HL-60 (cell line): ENCODE data around the gene ADAMTS15.

Experiments used
- DNase-seq, 2 experiments: peaks; one replicate each; pipeline ENCODE4 v3.0.0-alpha.2; 2010 to 2020; ENCODE audit warnings: low read depth in 1 of 2, low spot score in 1 of 2
- H3K27ac ChIP-seq: fragments of 250-450 bp; sonication (Bioruptor Pico); replicated peaks from 2 replicates; pipeline ENCODE4 v1.5.1; 2020; ENCODE audit warnings: mild to moderate bottlenecking, moderate library complexity
- H3K27me3 ChIP-seq: fragments of 250-450 bp; sonication (Bioruptor Pico); 2 replicates; pipeline ENCODE4 v1.5.1; 2021; ENCODE audit warnings: mild to moderate bottlenecking, moderate library complexity; ENCODE audit not compliant: insufficient read depth, poor library complexity, severe bottlenecking
- H3K4me3 ChIP-seq: replicated peaks from 2 replicates; pipeline ENCODE4 v1.5.1; 2011; ENCODE audit warnings: mild to moderate bottlenecking, control low read depth, low read length; ENCODE audit not compliant: insufficient read depth
- GABPA ChIP-seq: IDR thresholded peaks from 2 replicates; pipeline ENCODE4 v1.6.1; 2012; ENCODE audit warnings: low read depth
- POLR2AphosphoS5 ChIP-seq: IDR thresholded peaks from 2 replicates; pipeline ENCODE4 v1.6.1; 2012; ENCODE audit warnings: low read depth
- REST ChIP-seq: IDR thresholded peaks from 2 replicates; pipeline ENCODE4 v1.6.1; 2012; ENCODE audit warnings: low read depth; ENCODE audit not compliant: insufficient replicate concordance
- SPI1 ChIP-seq: IDR thresholded peaks from 2 replicates; pipeline ENCODE4 v1.6.1; 2012; ENCODE audit warnings: low read depth, mild to moderate bottlenecking, borderline replicate concordance
- TF ChIP-seq, protein P1 (sequence below): IDR thresholded peaks from one replicate; pipeline ENCODE4 v1.5.1; 2011; ENCODE audit warnings: low read length, control low read depth, inconsistent platforms; ENCODE audit not compliant: insufficient read depth

The ADAMTS15 gene

GRCh38 chr11:130458410-130458729 lies 9.9 kb downstream of the ADAMTS15 start:
- no peak for TF ChIP-seq REST
- no peak for TF ChIP-seq POLR2AphosphoS5
- TF ChIP-seq SPI1 = no peak
- TF ChIP-seq GABPA = no peak
- TF ChIP-seq, protein P1, sequence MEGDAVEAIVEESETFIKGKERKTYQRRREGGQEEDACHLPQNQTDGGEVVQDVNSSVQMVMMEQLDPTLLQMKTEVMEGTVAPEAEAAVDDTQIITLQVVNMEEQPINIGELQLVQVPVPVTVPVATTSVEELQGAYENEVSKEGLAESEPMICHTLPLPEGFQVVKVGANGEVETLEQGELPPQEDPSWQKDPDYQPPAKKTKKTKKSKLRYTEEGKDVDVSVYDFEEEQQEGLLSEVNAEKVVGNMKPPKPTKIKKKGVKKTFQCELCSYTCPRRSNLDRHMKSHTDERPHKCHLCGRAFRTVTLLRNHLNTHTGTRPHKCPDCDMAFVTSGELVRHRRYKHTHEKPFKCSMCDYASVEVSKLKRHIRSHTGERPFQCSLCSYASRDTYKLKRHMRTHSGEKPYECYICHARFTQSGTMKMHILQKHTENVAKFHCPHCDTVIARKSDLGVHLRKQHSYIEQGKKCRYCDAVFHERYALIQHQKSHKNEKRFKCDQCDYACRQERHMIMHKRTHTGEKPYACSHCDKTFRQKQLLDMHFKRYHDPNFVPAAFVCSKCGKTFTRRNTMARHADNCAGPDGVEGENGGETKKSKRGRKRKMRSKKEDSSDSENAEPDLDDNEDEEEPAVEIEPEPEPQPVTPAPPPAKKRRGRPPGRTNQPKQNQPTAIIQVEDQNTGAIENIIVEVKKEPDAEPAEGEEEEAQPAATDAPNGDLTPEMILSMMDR = no peak
- DNase-seq = no peak

GRCh38 chr11:130459521-130459920 lies 11.1 kb downstream of the ADAMTS15 start:
- no peak overlapping the region for H3K4me3 ChIP-seq
- DNase-seq = no peak
- H3K27ac ChIP-seq = no peak overlapping the region
- peaks cover 1% of the 10 kb centered on the region for H3K27me3 ChIP-seq
- no peak for TF ChIP-seq SPI1
- TF ChIP-seq REST = no peak
- no peak for TF ChIP-seq POLR2AphosphoS5
- TF ChIP-seq GABPA = no peak
- TF ChIP-seq, protein P1 = no peak

More at GRCh38 chr11:130458410-130458729, 9.9 kb downstream of the ADAMTS15 start:
- no peaks in the 10 kb centered on the region for H3K27me3 ChIP-seq
- H3K27ac ChIP-seq = no peak overlapping the region
- no peak overlapping the region for H3K4me3 ChIP-seq

DNA sequence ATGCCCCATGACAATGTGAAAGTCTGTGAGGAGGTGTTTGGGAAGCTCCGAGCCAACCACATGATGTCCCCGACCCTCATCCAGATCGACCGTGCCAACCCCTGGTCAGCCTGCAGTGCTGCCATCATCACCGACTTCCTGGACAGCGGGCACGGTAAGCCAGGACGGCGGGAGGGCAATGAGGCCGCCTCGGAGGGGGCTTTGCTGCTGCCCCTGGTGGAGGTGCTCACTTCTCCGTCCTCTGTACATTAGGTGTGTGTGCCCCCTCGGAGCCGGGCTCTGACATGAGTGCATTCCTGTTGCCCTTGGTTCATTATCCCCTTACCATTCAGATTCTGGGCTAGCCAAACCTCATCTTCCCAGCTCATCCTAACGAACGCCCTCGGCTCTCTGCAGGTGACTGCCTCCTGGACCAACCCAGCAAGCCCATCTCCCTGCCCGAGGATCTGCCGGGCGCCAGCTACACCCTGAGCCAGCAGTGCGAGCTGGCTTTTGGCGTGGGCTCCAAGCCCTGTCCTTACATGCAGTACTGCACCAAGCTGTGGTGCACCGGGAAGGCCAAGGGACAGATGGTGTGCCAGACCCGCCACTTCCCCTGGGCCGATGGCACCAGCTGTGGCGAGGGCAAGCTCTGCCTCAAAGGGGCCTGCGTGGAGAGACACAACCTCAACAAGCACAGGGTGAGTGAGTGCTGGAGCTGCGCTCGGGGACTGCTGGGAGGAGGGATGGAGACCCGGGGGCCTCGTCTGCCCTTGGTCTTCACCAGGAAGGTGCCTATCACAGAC lies 13.8 kb downstream of the ADAMTS15 start:
- H3K27ac ChIP-seq = no peak overlapping the region
- TF ChIP-seq SPI1 = no peak
- TF ChIP-seq POLR2AphosphoS5 = no peak
- TF ChIP-seq REST = no peak
- TF ChIP-seq GABPA = no peak
- TF ChIP-seq, protein P1 = no peak
- H3K4me3 ChIP-seq = no peak overlapping the region
- no peak for DNase-seq
- H3K27me3 ChIP-seq = peaks cover 2% of the 10 kb centered on the region
